Activated CD8-positive, alpha-beta T cell treated with anti-CD3 and anti-CD28 coated beads, Interleukin-2, amount 10 ng/mL, durations not matched to agents 7 days and 5 days (primary cell): ENCODE data around the gene ZCCHC24. TPM values are rescaled to one million over a fixed set of nuclear protein-coding genes. Genes with fewer than 3 reads are reported as not detected.

ENCODE experiments used
- ATAC-seq: fragments of 150-1000 bp; cut with Tn5 transposase; one replicate; pipeline ENCODE4 v1.10.0; 2021; ENCODE audit warnings: moderate library complexity
- CTCF ChIA-PET: fragments of 350-600 bp; sonication (Branson Sonifier 250); formaldehyde crosslinking; loops from one replicate; lab custom pipeline; 2021; ENCODE audit warnings: antibody characterized with exemption; lab: Charles Lee
- POLR2A ChIA-PET: fragments of 350-600 bp; sonication (Branson Sonifier 250); formaldehyde crosslinking; loops from one replicate; lab custom pipeline; 2021; ENCODE audit warnings: antibody characterized with exemption; lab: Charles Lee
- DNase-seq: peaks from one replicate; pipeline ENCODE4 v3.0.0-alpha.2; 2020
- H3K27ac Mint-ChIP-seq: one replicate; pipeline ENCODE4 v1.8.0; 2021; ENCODE audit warnings: mild to moderate bottlenecking, mixed read lengths
- H3K27me3 Mint-ChIP-seq: one replicate; pipeline ENCODE4 v1.8.0; 2021; ENCODE audit warnings: low read depth, mixed read lengths
- H3K36me3 Mint-ChIP-seq: one replicate; pipeline ENCODE4 v1.8.0; 2021; ENCODE audit warnings: low read depth, mixed read lengths
- H3K4me1 Mint-ChIP-seq: one replicate; pipeline ENCODE4 v1.8.0; 2021; ENCODE audit warnings: low read depth, mixed read lengths
- H3K4me3 Mint-ChIP-seq: one replicate; pipeline ENCODE4 v1.8.0; 2021; ENCODE audit warnings: mild to moderate bottlenecking, mixed read lengths
- H3K9me3 Mint-ChIP-seq: one replicate; pipeline ENCODE4 v1.8.0; 2022; ENCODE audit warnings: mixed read lengths; ENCODE audit not compliant: insufficient read depth
- total RNA-seq, 2 experiments: library from RNA; stranded (reverse); gene quantifications; one replicate each; pipeline ENCODE4 v1.2.3, GENCODE V29; 2021

The ZCCHC24 gene
- total RNA-seq, 2 experiments from 2014 or later = 1.7 to 1.8 TPM

GRCh38 chr10:79356104-79356503, 89.3 kb downstream of the ZCCHC24 start:
- POLR2A ChIA-PET = no interaction called here
- DNase-seq (no peak), ATAC-seq (no peak)
- CTCF ChIA-PET = interaction anchor here (1.5 kb wide), 1 partner anchor 8 kb away, joined by 3 read pairs; no protein-coding TSS in a partner anchor
- peaks cover 54% of the 10 kb centered on the region for H3K4me1 Mint-ChIP-seq
- peaks cover 60% of the 10 kb centered on the region for H3K36me3 Mint-ChIP-seq
- H3K27ac Mint-ChIP-seq = no peak overlapping the region
- H3K4me3 Mint-ChIP-seq = no peak overlapping the region
- H3K27me3 Mint-ChIP-seq = no peaks in the 10 kb centered on the region
- no peaks in the 10 kb centered on the region for H3K9me3 Mint-ChIP-seq

GRCh38 chr10:79355420-79356017, 89.9 kb downstream of the ZCCHC24 start:
- no peak overlapping the region for H3K27ac Mint-ChIP-seq
- peaks cover 55% of the 10 kb centered on the region for H3K4me1 Mint-ChIP-seq
- H3K27me3 Mint-ChIP-seq = no peaks in the 10 kb centered on the region
- no peaks in the 10 kb centered on the region for H3K9me3 Mint-ChIP-seq
- POLR2A ChIA-PET = interaction anchor here (1.1 to 13.3 kb wide), 2 partner anchors 36 to 111 kb away, joined by 4 to 162 read pairs; no protein-coding TSS in a partner anchor
- ATAC-seq (no peak), DNase-seq (no peak)
- CTCF ChIA-PET = interaction anchor here (1.5 to 1.6 kb wide), 2 partner anchors 8 to 19 kb away, joined by 3 to 12 read pairs; no protein-coding TSS in a partner anchor
- no peak overlapping the region for H3K4me3 Mint-ChIP-seq
- peaks cover 65% of the 10 kb centered on the region for H3K36me3 Mint-ChIP-seq

- H3K4me3 Mint-ChIP-seq = no peak overlapping the region
- H3K27me3 Mint-ChIP-seq = no peaks in the 10 kb centered on the region
- H3K36me3 Mint-ChIP-seq = peaks cover 74% of the 10 kb centered on the region
- ChIA-PET CTCF (interaction anchor here (1.5 to 1.6 kb wide), 2 partner anchors 9 to 20 kb away, joined by 3 to 12 read pairs; no protein-coding TSS in a partner anchor), POLR2A (interaction anchor here (0.9 to 13.3 kb wide), 5 partner anchors 9 to 110 kb away, joined by 3 to 162 read pairs (median 4); no protein-coding TSS in a partner anchor)
- DNase-seq (no peak), ATAC-seq (no peak)
- no peaks in the 10 kb centered on the region for H3K9me3 Mint-ChIP-seq
- peaks cover 64% of the 10 kb centered on the region for H3K4me1 Mint-ChIP-seq
- H3K27ac Mint-ChIP-seq = peak overlapping the region; percentile 60
Measured at GRCh38 chr10:79354615-79355014, 90.8 kb downstream of the ZCCHC24 start.

GRCh38 chr10:79354141-79354540, 91.3 kb downstream of the ZCCHC24 start:
- Mint-ChIP-seq H3K27me3 (no peaks in the 10 kb centered on the region), H3K36me3 (peaks cover 79% of the 10 kb centered on the region), H3K27ac (peak overlapping the region; percentile 60), H3K4me3 (peak overlapping the region; percentile 1), H3K4me1 (peaks cover 68% of the 10 kb centered on the region), H3K9me3 (no peaks in the 10 kb centered on the region)
- CTCF ChIA-PET = interaction anchor here (1.6 kb wide), 1 partner anchor 20 kb away, joined by 12 read pairs; no protein-coding TSS in a partner anchor
- ATAC-seq = peak; percentile 33
- DNase-seq = peak; percentile 52
- POLR2A ChIA-PET = interaction anchor here (0.6 to 13.3 kb wide), 5 partner anchors 8 to 106 kb away, joined by 3 to 162 read pairs (median 3); no protein-coding TSS in a partner anchor

GRCh38 chr10:79353726-79354125, 91.7 kb downstream of the ZCCHC24 start:
- Mint-ChIP-seq H3K9me3 (no peaks in the 10 kb centered on the region), H3K4me1 (peaks cover 73% of the 10 kb centered on the region), H3K27ac (peak overlapping the region; percentile 54), H3K4me3 (peak overlapping the region; percentile 1), H3K27me3 (no peaks in the 10 kb centered on the region), H3K36me3 (peaks cover 82% of the 10 kb centered on the region)
- ChIA-PET POLR2A (interaction anchor here (0.6 to 13.3 kb wide), 4 partner anchors 8 to 105 kb away, joined by 3 to 162 read pairs (median 4); no protein-coding TSS in a partner anchor), CTCF (interaction anchor here (1.6 kb wide), 1 partner anchor 21 kb away, joined by 12 read pairs; no protein-coding TSS in a partner anchor)
- ATAC-seq = no peak
- no peak for DNase-seq

GRCh38 chr10:79353000-79353406, 92.4 kb downstream of the ZCCHC24 start:
- no peak for DNase-seq
- Mint-ChIP-seq H3K27ac (no peak overlapping the region), H3K9me3 (no peaks in the 10 kb centered on the region), H3K36me3 (peaks cover 86% of the 10 kb centered on the region), H3K27me3 (no peaks in the 10 kb centered on the region), H3K4me3 (no peak overlapping the region), H3K4me1 (peaks cover 76% of the 10 kb centered on the region)
- no peak for ATAC-seq
- ChIA-PET POLR2A (interaction anchor here (13.3 kb wide), 1 partner anchor 33 kb away, joined by 162 read pairs; no protein-coding TSS in a partner anchor), CTCF (no interaction called here)

- Mint-ChIP-seq H3K9me3 (no peaks in the 10 kb centered on the region), H3K4me3 (no peak overlapping the region), H3K4me1 (peaks cover 76% of the 10 kb centered on the region), H3K27me3 (no peaks in the 10 kb centered on the region), H3K36me3 (peaks cover 81% of the 10 kb centered on the region), H3K27ac (no peak overlapping the region)
- ATAC-seq (no peak), DNase-seq (no peak)
- POLR2A ChIA-PET = interaction anchor here (13.3 kb wide), 1 partner anchor 32 kb away, joined by 162 read pairs; no protein-coding TSS in a partner anchor
- CTCF ChIA-PET = no interaction called here
Measured at GRCh38 chr10:79352035-79352877, 93.2 kb downstream of the ZCCHC24 start.

GRCh38 chr10:79351332-79351731, 94.1 kb downstream of the ZCCHC24 start:
- no peak overlapping the region for H3K27ac Mint-ChIP-seq
- no peaks in the 10 kb centered on the region for H3K9me3 Mint-ChIP-seq
- no peak for ATAC-seq
- POLR2A ChIA-PET = interaction anchor here (1.0 to 13.3 kb wide), 3 partner anchors 14 to 107 kb away, joined by 3 to 162 read pairs (median 3); no protein-coding TSS in a partner anchor
- no peaks in the 10 kb centered on the region for H3K27me3 Mint-ChIP-seq
- H3K36me3 Mint-ChIP-seq = peaks cover 76% of the 10 kb centered on the region
- DNase-seq = no peak
- H3K4me1 Mint-ChIP-seq = peaks cover 81% of the 10 kb centered on the region
- no peak overlapping the region for H3K4me3 Mint-ChIP-seq
- CTCF ChIA-PET = no interaction called here

- Mint-ChIP-seq H3K27me3 (no peaks in the 10 kb centered on the region), H3K4me3 (no peak overlapping the region), H3K27ac (peak overlapping the region; percentile 30), H3K4me1 (peaks cover 81% of the 10 kb centered on the region), H3K36me3 (peaks cover 68% of the 10 kb centered on the region), H3K9me3 (no peaks in the 10 kb centered on the region)
- ATAC-seq (no peak), DNase-seq (no peak)
- CTCF ChIA-PET = interaction anchor here (0.6 kb wide), 1 partner anchor 34 kb away, joined by 3 read pairs; no protein-coding TSS in a partner anchor
- POLR2A ChIA-PET = interaction anchor here (1.0 to 13.3 kb wide), 4 partner anchors 15 to 106 kb away, joined by 3 to 162 read pairs (median 3); no protein-coding TSS in a partner anchor
Measured at GRCh38 chr10:79350407-79351154, 94.8 kb downstream of the ZCCHC24 start.

- Mint-ChIP-seq H3K36me3 (peaks cover 61% of the 10 kb centered on the region), H3K27ac (peak overlapping the region; percentile 92), H3K9me3 (no peaks in the 10 kb centered on the region), H3K4me3 (peak overlapping the region; percentile 86), H3K27me3 (no peaks in the 10 kb centered on the region), H3K4me1 (peaks cover 81% of the 10 kb centered on the region)
- ATAC-seq (no peak), DNase-seq (no peak)
- CTCF ChIA-PET = interaction anchor here (0.6 to 2.5 kb wide), 2 partner anchors 19 to 33 kb away, joined by 3 to 10 read pairs; no protein-coding TSS in a partner anchor
- POLR2A ChIA-PET = interaction anchor here (1.2 to 13.3 kb wide), 4 partner anchors 9 to 105 kb away, joined by 3 to 162 read pairs (median 14); no protein-coding TSS in a partner anchor
Measured at GRCh38 chr10:79349766-79350406, 95.5 kb downstream of the ZCCHC24 start.
